OCI-LY1 (cell line): Measurements from ENCODE around the gene EN1.

Experiments used
- H2AFZ ChIP-seq: fragments of 200-600 bp; sonication (generic), shearing (Covaris generic); 2 replicates; pipeline ENCODE4 v1.6.0; 2014; ENCODE audit warnings: antibody characterized with exemption, mild to moderate bottlenecking, low read length
- H3F3A ChIP-seq: fragments of 200-600 bp; sonication (generic), shearing (Covaris generic); 2 replicates; pipeline ENCODE4 v1.6.0; 2014; ENCODE audit warnings: mild to moderate bottlenecking, antibody characterized with exemption, low read length, moderate library complexity; ENCODE audit not compliant: insufficient read depth
- H3K27ac ChIP-seq: fragments of 200-600 bp; sonication (generic); 2 replicates; pipeline ENCODE4 v1.5.1; 2014; ENCODE audit warnings: low read length, mixed run types, mild to moderate bottlenecking, low read depth; ENCODE audit not compliant: poor library complexity, severe bottlenecking
- H3K27me3 ChIP-seq: fragments of 200-600 bp; sonication (generic); 2 replicates; pipeline ENCODE4 v1.6.0; 2014; ENCODE audit warnings: antibody characterized with exemption, mild to moderate bottlenecking, low read length, moderate library complexity; ENCODE audit not compliant: insufficient read depth
- H3K36me3 ChIP-seq: fragments of 200-600 bp; sonication (generic); 2 replicates; pipeline ENCODE4 v1.6.1; 2014; ENCODE audit warnings: mild to moderate bottlenecking, antibody characterized with exemption, low read length, moderate library complexity, mixed read lengths; ENCODE audit not compliant: insufficient read depth
- H3K4me1 ChIP-seq: fragments of 200-600 bp; sonication (generic); 2 replicates; pipeline ENCODE4 v1.5.1; 2014; ENCODE audit warnings: mild to moderate bottlenecking, low read length, moderate library complexity; ENCODE audit not compliant: insufficient read depth, severe bottlenecking
- H3K4me2 ChIP-seq: fragments of 200-600 bp; sonication (generic), shearing (Covaris generic); 2 replicates; pipeline ENCODE4 v1.6.1; 2014; ENCODE audit warnings: low read length
- H3K4me3 ChIP-seq: fragments of 200-600 bp; sonication (generic); 2 replicates; pipeline ENCODE4 v1.5.1; 2014; ENCODE audit warnings: low read length, low read depth, mild to moderate bottlenecking, mixed read lengths; ENCODE audit not compliant: poor library complexity, severe bottlenecking
- H3K79me2 ChIP-seq: fragments of 200-600 bp; shearing (Covaris generic); 2 replicates; pipeline ENCODE4 v1.6.1; 2016; ENCODE audit warnings: mixed run types, low read length, mixed read lengths; ENCODE audit not compliant: insufficient read depth
- H3K9ac ChIP-seq: fragments of 200-600 bp; sonication (generic), shearing (Covaris generic); 2 replicates; pipeline ENCODE4 v1.6.1; 2014; ENCODE audit warnings: mild to moderate bottlenecking, low read length, mixed read lengths
- H3K9me2 ChIP-seq: fragments of 200-600 bp; sonication (generic), shearing (Covaris generic); 2 replicates; pipeline ENCODE4 v1.6.1; 2014; ENCODE audit warnings: low read depth, mild to moderate bottlenecking, low read length, mixed read lengths
- H3K9me3 ChIP-seq: fragments of 200-600 bp; shearing (Covaris generic); 2 replicates; pipeline ENCODE4 v1.6.1; 2014; ENCODE audit warnings: low read length, mixed read lengths
- H4K20me1 ChIP-seq: fragments of 200-600 bp; sonication (generic), shearing (Covaris generic); 2 replicates; pipeline ENCODE4 v1.6.0; 2016; ENCODE audit warnings: mild to moderate bottlenecking, low read length; ENCODE audit not compliant: insufficient read depth
- EZH2 ChIP-seq: fragments of 200-600 bp; sonication (generic), shearing (Covaris generic); IDR thresholded peaks from 2 replicates; pipeline ENCODE4 v1.8.0; 2017; ENCODE audit warnings: borderline replicate concordance, mixed run types, mild to moderate bottlenecking, antibody characterized with exemption, low read length, moderate library complexity, mixed read lengths
- TF ChIP-seq, protein P1 (sequence below): fragments of 200-600 bp; sonication (generic), shearing (Covaris generic); IDR thresholded peaks from 2 replicates; pipeline ENCODE4 v1.5.1; 2017; ENCODE audit warnings: mild to moderate bottlenecking, antibody characterized with exemption, low read length, moderate library complexity, mixed read lengths

Gene EN1

DNA sequence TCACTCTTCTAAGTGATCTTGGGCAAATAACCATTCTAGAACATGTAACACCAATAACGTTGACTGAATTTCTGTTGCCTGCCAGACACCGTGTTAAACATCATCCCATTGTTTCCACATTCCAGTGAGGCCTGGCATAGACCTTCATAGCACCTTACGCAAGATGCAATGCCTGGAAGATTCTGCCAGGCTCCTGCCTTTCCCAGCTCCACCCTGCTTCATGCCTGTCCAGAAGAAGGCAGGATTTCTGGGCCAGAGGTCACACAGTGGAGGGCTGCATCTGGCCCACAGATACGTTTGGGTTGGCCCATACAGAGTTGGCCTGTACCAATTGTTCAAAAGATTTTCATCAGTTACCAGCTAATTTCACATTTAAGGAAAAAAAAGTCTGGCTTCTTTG, 46.3 kb downstream of the EN1 start:
- Histone ChIP-seq H3K27me3 (no peaks in the 10 kb centered on the region), H4K20me1 (no peaks in the 10 kb centered on the region), H3K36me3 (no peaks in the 10 kb centered on the region), H2AFZ (no peak overlapping the region), H3K9me2 (no peaks in the 10 kb centered on the region), H3K27ac (no peak overlapping the region), H3K4me3 (no peak overlapping the region), H3K79me2 (no peaks in the 10 kb centered on the region), H3K4me2 (no peak overlapping the region), H3K4me1 (no peaks in the 10 kb centered on the region), H3K9me3 (no peaks in the 10 kb centered on the region), H3F3A (no peaks in the 10 kb centered on the region), H3K9ac (no peak overlapping the region)
- TF ChIP-seq, protein P1, sequence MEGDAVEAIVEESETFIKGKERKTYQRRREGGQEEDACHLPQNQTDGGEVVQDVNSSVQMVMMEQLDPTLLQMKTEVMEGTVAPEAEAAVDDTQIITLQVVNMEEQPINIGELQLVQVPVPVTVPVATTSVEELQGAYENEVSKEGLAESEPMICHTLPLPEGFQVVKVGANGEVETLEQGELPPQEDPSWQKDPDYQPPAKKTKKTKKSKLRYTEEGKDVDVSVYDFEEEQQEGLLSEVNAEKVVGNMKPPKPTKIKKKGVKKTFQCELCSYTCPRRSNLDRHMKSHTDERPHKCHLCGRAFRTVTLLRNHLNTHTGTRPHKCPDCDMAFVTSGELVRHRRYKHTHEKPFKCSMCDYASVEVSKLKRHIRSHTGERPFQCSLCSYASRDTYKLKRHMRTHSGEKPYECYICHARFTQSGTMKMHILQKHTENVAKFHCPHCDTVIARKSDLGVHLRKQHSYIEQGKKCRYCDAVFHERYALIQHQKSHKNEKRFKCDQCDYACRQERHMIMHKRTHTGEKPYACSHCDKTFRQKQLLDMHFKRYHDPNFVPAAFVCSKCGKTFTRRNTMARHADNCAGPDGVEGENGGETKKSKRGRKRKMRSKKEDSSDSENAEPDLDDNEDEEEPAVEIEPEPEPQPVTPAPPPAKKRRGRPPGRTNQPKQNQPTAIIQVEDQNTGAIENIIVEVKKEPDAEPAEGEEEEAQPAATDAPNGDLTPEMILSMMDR = no peak
- no peak for TF ChIP-seq EZH2

DNA sequence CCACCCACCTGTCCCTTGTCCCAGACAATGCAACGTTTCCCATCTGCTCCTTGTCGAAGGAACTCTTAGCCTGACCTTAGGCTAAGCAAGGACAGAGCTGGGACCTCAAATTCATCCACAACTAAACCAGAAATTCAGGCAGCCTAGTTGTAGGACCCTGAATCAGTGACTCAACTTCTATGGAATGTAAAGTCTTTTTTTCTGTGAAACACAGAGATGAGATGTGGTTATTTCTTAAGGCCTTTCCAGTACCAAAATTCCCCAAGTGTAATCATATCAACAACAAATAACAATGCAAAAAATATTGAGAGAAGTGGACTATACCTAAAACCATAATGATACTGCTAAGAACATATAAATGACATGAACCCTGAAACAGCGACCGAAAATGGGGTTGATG, 46.7 kb downstream of the EN1 start:
- Histone ChIP-seq H3K79me2 (no peaks in the 10 kb centered on the region), H2AFZ (no peak overlapping the region), H3F3A (no peaks in the 10 kb centered on the region), H3K4me1 (no peaks in the 10 kb centered on the region), H3K9ac (no peak overlapping the region), H3K9me3 (no peaks in the 10 kb centered on the region), H3K4me3 (no peak overlapping the region), H3K27ac (no peak overlapping the region), H3K27me3 (no peaks in the 10 kb centered on the region), H3K4me2 (no peak overlapping the region), H3K36me3 (no peaks in the 10 kb centered on the region), H4K20me1 (no peaks in the 10 kb centered on the region), H3K9me2 (no peaks in the 10 kb centered on the region)
- TF ChIP-seq, protein P1 = no peak
- TF ChIP-seq EZH2 = no peak

DNA sequence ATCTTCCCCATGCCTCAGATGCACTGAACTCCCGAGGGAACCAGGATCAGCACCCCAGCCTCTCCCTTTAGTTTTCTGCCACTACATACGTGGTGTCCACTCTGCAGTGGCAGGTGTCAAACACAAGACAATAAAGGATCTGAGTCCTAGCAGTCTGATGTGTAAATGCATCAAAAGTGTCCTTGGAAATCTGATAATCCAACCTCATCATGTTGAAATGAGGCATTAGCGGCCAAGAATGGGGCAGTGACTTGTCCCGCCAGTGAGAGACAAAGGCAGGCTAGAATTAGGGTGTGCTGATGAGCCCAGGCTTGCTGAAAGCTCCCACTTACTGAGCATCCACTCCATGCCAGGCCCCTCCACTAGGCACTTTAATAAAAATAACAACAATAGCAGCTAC, 52.9 kb downstream of the EN1 start:
- Histone ChIP-seq H3K27me3 (no peaks in the 10 kb centered on the region), H3K9ac (no peak overlapping the region), H3K4me2 (no peak overlapping the region), H3K9me2 (no peaks in the 10 kb centered on the region), H3K9me3 (no peaks in the 10 kb centered on the region), H3K27ac (no peak overlapping the region), H3F3A (no peaks in the 10 kb centered on the region), H4K20me1 (no peaks in the 10 kb centered on the region), H3K4me3 (no peak overlapping the region), H3K4me1 (no peaks in the 10 kb centered on the region), H3K36me3 (no peaks in the 10 kb centered on the region), H3K79me2 (no peaks in the 10 kb centered on the region), H2AFZ (no peak overlapping the region)
- no peak for TF ChIP-seq EZH2
- TF ChIP-seq, protein P1 = no peak
